ENCODE results near the gene HOXC9. TPM values are rescaled to one million over a fixed set of nuclear protein-coding genes. Genes with fewer than 3 reads are reported as not detected.

The HOXC9 gene
- total RNA-seq, 2 donors from 2014 or later: 7.0 to 12.0 TPM

GRCh38 chr12:53961025-53961761 is 38.8 kb upstream of the HOXC9 start:
- DNase-seq (ENCODE audit: low spot score): peak; percentile 80
- intact Hi-C loops (cut with DNase I): no loop called here

GRCh38 chr12:53963005-53963404 is 37.0 kb upstream of the HOXC9 start:
- no peak for DNase-seq (ENCODE audit: low spot score)
- intact Hi-C loops (cut with DNase I): no loop called here

GRCh38 chr12:53963434-53964314 is 36.3 kb upstream of the HOXC9 start:
- peak; percentile 62 for DNase-seq (ENCODE audit: low spot score)
- intact Hi-C loops (cut with DNase I): no loop called here

GRCh38 chr12:53964315-53964713 is 35.6 kb upstream of the HOXC9 start:
- no peak for DNase-seq (ENCODE audit: low spot score)
- intact Hi-C loops (cut with DNase I): no loop called here

GRCh38 chr12:53965281-53966084 is 34.5 kb upstream of the HOXC9 start:
- DNase-seq (ENCODE audit: low spot score): peak; percentile 87
- intact Hi-C loops (cut with DNase I): no loop called here

GRCh38 chr12:53966085-53966384 is 33.9 kb upstream of the HOXC9 start:
- DNase-seq (ENCODE audit: low spot score): no peak
- intact Hi-C loops (cut with DNase I): no loop called here

- intact Hi-C loops (cut with DNase I): no loop called here
- DNase-seq (ENCODE audit: low spot score): peak; percentile 36
These were observed 33.4 kb upstream of the HOXC9 start for GRCh38 chr12:53966385-53967133.

- peak; percentile 29 for DNase-seq (ENCODE audit: low spot score)
- intact Hi-C loops (cut with DNase I): no loop called here
These were observed 32.5 kb upstream of the HOXC9 start for GRCh38 chr12:53967421-53967925.

- intact Hi-C loops (cut with DNase I): no loop called here
- peak; percentile 73 for DNase-seq (ENCODE audit: low spot score)
These were observed 31.5 kb upstream of the HOXC9 start for GRCh38 chr12:53968214-53969127.

- intact Hi-C loops (cut with DNase I): loop anchor here in 1 of 2 donors (10.0 kb wide), 1 partner anchor 195 kb away; no protein-coding TSS in a partner anchor
- peak; percentile 77 for DNase-seq (ENCODE audit: low spot score)
These were observed 30.2 kb upstream of the HOXC9 start for GRCh38 chr12:53969588-53970259.

GRCh38 chr12:53970451-53970850 is 29.5 kb upstream of the HOXC9 start:
- DNase-seq (ENCODE audit: low spot score): no peak
- intact Hi-C loops (cut with DNase I): loop anchor here in 1 of 2 donors (10.0 kb wide), 1 partner anchor 196 kb away; no protein-coding TSS in a partner anchor

- DNase-seq (ENCODE audit: low spot score): peak; percentile 1
- intact Hi-C loops (cut with DNase I): loop anchor here in 1 of 2 donors (10.0 kb wide), 1 partner anchor 196 kb away; no protein-coding TSS in a partner anchor
These were observed 28.8 kb upstream of the HOXC9 start for GRCh38 chr12:53971129-53971528.

- intact Hi-C loops (cut with DNase I): loop anchor here in 1 of 2 donors (10.0 kb wide), 1 partner anchor 197 kb away; no protein-coding TSS in a partner anchor
- DNase-seq (ENCODE audit: low spot score): no peak
These were observed 28.3 kb upstream of the HOXC9 start for GRCh38 chr12:53971686-53972085.

- no peak for DNase-seq (ENCODE audit: low spot score)
- intact Hi-C loops (cut with DNase I): loop anchor here in 1 of 2 donors (10.0 kb wide), 1 partner anchor 197 kb away; no protein-coding TSS in a partner anchor
These were observed 27.7 kb upstream of the HOXC9 start for GRCh38 chr12:53972152-53972702.

GRCh38 chr12:53972722-53973235 is 27.2 kb upstream of the HOXC9 start, which contains the start of gene HOXC11:
TSS of gene HOXC11 (plus strand) at chr12:53973126. CDS start at chr12:53973242, 116 bp downstream.
- intact Hi-C loops (cut with DNase I): loop anchor here in 1 of 2 donors (10.0 kb wide), 1 partner anchor 198 kb away; no protein-coding TSS in a partner anchor
- no peak for DNase-seq (ENCODE audit: low spot score)

Data from posterior vena cava (tissue), 2 donors.